NT2/D1 (cell line): ENCODE data around the gene CEACAM21.

ENCODE experiments used
- DNase-seq: peaks from one replicate; pipeline ENCODE4 v3.0.0-alpha.2; 2011; ENCODE audit warnings: low read depth, low spot score
- H3K27me3 ChIP-seq: 2 replicates; pipeline ENCODE4 v1.6.0; 2011; ENCODE audit warnings: mild to moderate bottlenecking; ENCODE audit not compliant: insufficient read length, insufficient read depth
- H3K36me3 ChIP-seq: 2 replicates; pipeline ENCODE4 v1.6.1; 2011; ENCODE audit warnings: mild to moderate bottlenecking, low read length, mixed read lengths; ENCODE audit not compliant: insufficient read depth, insufficient read length
- H3K4me1 ChIP-seq: 2 replicates; pipeline ENCODE4 v1.5.1; 2011; ENCODE audit not compliant: insufficient read depth, insufficient read length
- H3K4me3 ChIP-seq: 2 replicates; pipeline ENCODE4 v1.5.1; 2011; ENCODE audit warnings: low read depth; ENCODE audit not compliant: insufficient read length
- H3K9ac ChIP-seq: 2 replicates; pipeline ENCODE4 v1.6.0; 2011; ENCODE audit warnings: low read depth; ENCODE audit not compliant: insufficient read length
- H3K9me3 ChIP-seq: 2 replicates; pipeline ENCODE4 v1.5.1; 2011; ENCODE audit warnings: mild to moderate bottlenecking, low read length; ENCODE audit not compliant: insufficient read depth
- SUZ12 ChIP-seq: IDR thresholded peaks from 2 replicates; pipeline ENCODE4 v1.6.1; 2011; ENCODE audit not compliant: insufficient read length, insufficient read depth; ENCODE audit errors: extremely low read depth
- YY1 ChIP-seq: IDR thresholded peaks from 2 replicates; pipeline ENCODE4 v1.6.1; 2011; ENCODE audit not compliant: insufficient read length, insufficient read depth
- ZNF274 ChIP-seq: IDR thresholded peaks from 2 replicates; pipeline ENCODE4 v1.6.1; 2011; ENCODE audit warnings: mild to moderate bottlenecking, low read depth, low read length

The CEACAM21 gene

DNA sequence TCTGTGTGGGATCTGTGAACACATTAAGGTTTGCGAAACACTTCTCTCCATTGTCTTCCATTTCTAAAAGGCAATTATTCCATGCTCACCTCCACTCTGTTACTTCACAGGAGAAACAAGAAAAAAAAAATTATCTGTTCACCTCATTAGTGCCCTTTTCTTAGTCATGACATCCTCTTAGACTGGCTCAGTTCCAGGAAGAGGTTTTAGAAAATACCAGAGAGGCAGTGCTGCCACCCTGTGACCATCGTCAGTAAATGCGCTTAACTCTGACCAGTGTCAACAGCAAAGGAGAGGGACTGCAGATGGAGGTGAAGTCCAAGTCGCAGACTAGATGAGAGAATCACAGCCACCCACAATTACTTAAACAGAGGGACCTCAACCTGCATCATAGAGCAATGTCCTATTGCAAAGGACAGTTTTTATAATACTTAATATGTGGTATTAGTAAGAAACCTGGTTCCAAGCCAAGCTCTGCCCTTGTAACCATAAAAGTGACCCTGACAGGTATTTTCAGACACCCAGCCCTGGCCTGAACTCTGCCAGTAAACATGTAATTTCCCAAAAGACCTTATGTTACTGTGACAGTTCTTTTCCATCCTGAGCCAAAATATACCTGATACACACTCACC is 19.4 kb downstream of the CEACAM21 start:
- no peaks in the 10 kb centered on the region for H3K9me3 ChIP-seq
- no peak overlapping the region for H3K4me3 ChIP-seq
- peaks cover 87% of the 10 kb centered on the region for H3K27me3 ChIP-seq
- no peak for TF ChIP-seq ZNF274
- TF ChIP-seq YY1, result no peak
- no peak overlapping the region for H3K9ac ChIP-seq
- peak; percentile 48 for DNase-seq
- H3K4me1 ChIP-seq, result no peaks in the 10 kb centered on the region
- no peaks in the 10 kb centered on the region for H3K36me3 ChIP-seq

- peaks cover 87% of the 10 kb centered on the region for H3K27me3 ChIP-seq
Observed at GRCh38 chr19:41595890-41596280, 19.9 kb downstream of the CEACAM21 start.

GRCh38 chr19:41597600-41598041 is 21.7 kb downstream of the CEACAM21 start:
- Histone ChIP-seq H3K4me3 (no peak overlapping the region), H3K36me3 (no peaks in the 10 kb centered on the region), H3K27me3 (peaks cover 92% of the 10 kb centered on the region), H3K9me3 (no peaks in the 10 kb centered on the region), H3K4me1 (no peaks in the 10 kb centered on the region), H3K9ac (no peak overlapping the region)
- peak; percentile 33 for DNase-seq
- TF ChIP-seq ZNF274 (no peak), SUZ12 (no peak), YY1 (no peak)

More at GRCh38 chr19:41595890-41596280, 19.9 kb downstream of the CEACAM21 start:
- no peak overlapping the region for H3K4me3 ChIP-seq
- no peaks in the 10 kb centered on the region for H3K4me1 ChIP-seq
- H3K9ac ChIP-seq, result no peak overlapping the region
- no peaks in the 10 kb centered on the region for H3K9me3 ChIP-seq
- no peak for TF ChIP-seq YY1
- TF ChIP-seq SUZ12, result no peak
- TF ChIP-seq ZNF274, result no peak
- no peaks in the 10 kb centered on the region for H3K36me3 ChIP-seq
- DNase-seq, result no peak

- TF ChIP-seq SUZ12, result no peak
- TF ChIP-seq ZNF274, result no peak
- no peak for TF ChIP-seq YY1
Observed at GRCh38 chr19:41599175-41599966, 23.4 kb downstream of the CEACAM21 start.

DNA sequence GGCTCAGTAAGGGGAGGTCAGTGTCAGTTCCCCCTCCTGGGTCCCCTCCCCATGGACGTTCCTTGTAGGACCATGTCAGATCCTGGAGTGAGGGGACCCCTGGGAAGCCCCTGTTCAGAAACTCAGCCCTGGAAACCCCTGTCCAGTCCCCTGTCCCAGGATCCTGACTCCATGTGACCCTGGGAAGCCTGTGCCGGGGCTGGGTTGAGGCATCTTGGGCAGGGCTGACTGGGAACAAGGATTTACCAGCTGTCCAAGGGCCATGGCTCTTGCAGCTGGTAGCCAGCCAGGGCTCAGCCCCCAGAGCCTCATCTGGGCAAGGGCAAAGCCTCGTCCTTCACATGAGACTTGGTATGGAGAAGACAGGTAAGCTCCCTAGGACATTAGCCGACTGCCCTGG is 25.8 kb downstream of the CEACAM21 start:
- Histone ChIP-seq H3K27me3 (peaks cover 92% of the 10 kb centered on the region), H3K9ac (no peak overlapping the region), H3K36me3 (no peaks in the 10 kb centered on the region), H3K4me1 (no peaks in the 10 kb centered on the region), H3K9me3 (no peaks in the 10 kb centered on the region), H3K4me3 (no peak overlapping the region)
- no peak for DNase-seq
- no peak for TF ChIP-seq ZNF274
- no peak for TF ChIP-seq YY1
- TF ChIP-seq SUZ12, result no peak

More at GRCh38 chr19:41599175-41599966, 23.4 kb downstream of the CEACAM21 start:
- Histone ChIP-seq H3K36me3 (no peaks in the 10 kb centered on the region), H3K9me3 (no peaks in the 10 kb centered on the region), H3K4me3 (no peak overlapping the region), H3K4me1 (no peaks in the 10 kb centered on the region), H3K27me3 (peaks cover 92% of the 10 kb centered on the region), H3K9ac (no peak overlapping the region)
- DNase-seq, result no peak

DNA sequence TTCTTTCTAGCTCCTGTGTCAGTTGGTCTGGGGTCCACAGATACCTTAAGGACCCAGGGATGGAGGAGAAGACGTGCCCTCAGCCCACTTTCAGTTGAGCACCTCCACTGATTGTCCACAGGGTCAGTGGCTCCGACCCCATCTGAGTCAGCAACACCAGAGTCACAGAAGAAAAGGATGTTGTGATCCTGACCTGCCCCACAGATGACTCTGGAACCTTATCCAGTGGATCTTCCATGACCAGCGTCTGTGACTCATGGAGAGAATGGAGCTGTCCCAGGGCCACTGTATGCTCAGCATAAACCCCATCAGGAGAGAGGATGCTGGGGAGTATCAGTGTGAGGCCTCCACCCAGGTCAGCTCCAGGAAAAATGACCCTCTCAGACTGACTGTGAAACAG is 28.9 kb downstream of the CEACAM21 start:
- no peaks in the 10 kb centered on the region for H3K9me3 ChIP-seq
- peaks cover 100% of the 10 kb centered on the region for H3K27me3 ChIP-seq
- DNase-seq, result no peak
- TF ChIP-seq ZNF274, result no peak
- no peak for TF ChIP-seq SUZ12
- no peak for TF ChIP-seq YY1
- no peak overlapping the region for H3K4me3 ChIP-seq
- no peaks in the 10 kb centered on the region for H3K36me3 ChIP-seq
- no peak overlapping the region for H3K9ac ChIP-seq
- H3K4me1 ChIP-seq, result no peaks in the 10 kb centered on the region

GRCh38 chr19:41606215-41606837 is 30.4 kb downstream of the CEACAM21 start:
- H3K9ac ChIP-seq, result no peak overlapping the region
- no peaks in the 10 kb centered on the region for H3K4me1 ChIP-seq
- DNase-seq, result no peak
- no peaks in the 10 kb centered on the region for H3K9me3 ChIP-seq
- no peak overlapping the region for H3K4me3 ChIP-seq
- no peak for TF ChIP-seq YY1
- H3K27me3 ChIP-seq, result peaks cover 100% of the 10 kb centered on the region
- H3K36me3 ChIP-seq, result no peaks in the 10 kb centered on the region
